GM21381 (cell line): ENCODE results near the gene DDAH1.
"Not testable (repeated sequence)": the region's sequence is repeated elsewhere in the genome, so short reads cannot be mapped to it uniquely, and the experiment has no call there.

Source experiments
- ATAC-seq: cut with Tn5 transposase; IDR thresholded peaks from one replicate; pipeline ENCODE4 v1.9.1; 2021; ENCODE audit warnings: mild to moderate bottlenecking, moderate library complexity; ENCODE audit not compliant: unreplicated experiment

DDAH1 gene

GRCh38 chr1:85465099-85465785 lies at the start of gene DDAH1:
Gene DDAH1, minus strand, starts transcription at chr1:85465159. Its CDS starts 114 bp downstream, at chr1:85465045.
- peak; percentile 48 for ATAC-seq

- not testable (repeated sequence) for ATAC-seq
Observed at GRCh38 chr1:85513998-85514397, 49.0 kb upstream of the DDAH1 start.

- no peak for ATAC-seq
Observed at GRCh38 chr1:85504417-85504816, 39.5 kb upstream of the DDAH1 start.

GRCh38 chr1:85502625-85503083 lies 37.7 kb upstream of the DDAH1 start:
- no peak for ATAC-seq

- no peak for ATAC-seq
Observed at GRCh38 chr1:85502171-85502570, 37.2 kb upstream of the DDAH1 start.

GRCh38 chr1:85501355-85501898 lies 36.5 kb upstream of the DDAH1 start:
- ATAC-seq: no peak

- ATAC-seq: no peak
Observed at GRCh38 chr1:85496941-85497582, 32.1 kb upstream of the DDAH1 start.

- ATAC-seq: no peak
Observed at GRCh38 chr1:85495556-85495955, 30.6 kb upstream of the DDAH1 start.

GRCh38 chr1:85494904-85495266 lies 29.9 kb upstream of the DDAH1 start:
- no peak for ATAC-seq

- ATAC-seq: no peak
Observed at GRCh38 chr1:85494074-85494903, 29.3 kb upstream of the DDAH1 start.

GRCh38 chr1:85490270-85490985 lies 25.5 kb upstream of the DDAH1 start:
- no peak for ATAC-seq

- no peak for ATAC-seq
Observed at GRCh38 chr1:85488126-85488525, 23.2 kb upstream of the DDAH1 start.

GRCh38 chr1:85485516-85485915 lies 20.6 kb upstream of the DDAH1 start:
- ATAC-seq: no peak

GRCh38 chr1:85484716-85485115 lies 19.8 kb upstream of the DDAH1 start:
- no peak for ATAC-seq

- ATAC-seq: no peak
Observed at GRCh38 chr1:85484264-85484663, 19.3 kb upstream of the DDAH1 start.

GRCh38 chr1:85481688-85482087 lies 16.7 kb upstream of the DDAH1 start:
- no peak for ATAC-seq

- ATAC-seq: no peak
Observed at GRCh38 chr1:85480566-85480965, 15.6 kb upstream of the DDAH1 start.

GRCh38 chr1:85479491-85479890 lies 14.5 kb upstream of the DDAH1 start:
- no peak for ATAC-seq

- ATAC-seq: no peak
Observed at GRCh38 chr1:85478366-85478765, 13.4 kb upstream of the DDAH1 start.

GRCh38 chr1:85475055-85475454 lies 10.1 kb upstream of the DDAH1 start:
- no peak for ATAC-seq

GRCh38 chr1:85473390-85473789 lies 8.4 kb upstream of the DDAH1 start:
- ATAC-seq: no peak
